ENCODE measurements around the gene NFIB.

Gene NFIB

DNA sequence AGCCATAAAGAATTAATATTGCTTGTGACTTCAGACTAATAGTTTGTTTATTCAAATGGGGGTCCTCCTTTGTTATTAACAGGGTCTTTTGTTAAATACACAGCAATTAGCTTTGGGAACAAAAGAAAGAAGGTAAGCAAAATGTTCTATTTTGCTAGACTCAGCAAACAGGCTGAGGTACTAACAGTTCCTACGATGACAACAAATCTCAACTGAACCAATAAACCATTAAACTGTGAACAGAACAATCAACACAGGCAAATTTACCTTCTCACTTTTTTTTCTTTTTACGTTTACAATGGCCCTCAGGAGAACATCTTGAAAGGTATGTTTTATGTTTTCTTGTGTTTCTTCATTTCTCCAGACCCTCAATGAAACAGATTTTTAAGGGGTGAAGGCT is 207.2 kb downstream of the NFIB start:
- no peak for DNase-seq (ENCODE audit: low read depth)

DNA sequence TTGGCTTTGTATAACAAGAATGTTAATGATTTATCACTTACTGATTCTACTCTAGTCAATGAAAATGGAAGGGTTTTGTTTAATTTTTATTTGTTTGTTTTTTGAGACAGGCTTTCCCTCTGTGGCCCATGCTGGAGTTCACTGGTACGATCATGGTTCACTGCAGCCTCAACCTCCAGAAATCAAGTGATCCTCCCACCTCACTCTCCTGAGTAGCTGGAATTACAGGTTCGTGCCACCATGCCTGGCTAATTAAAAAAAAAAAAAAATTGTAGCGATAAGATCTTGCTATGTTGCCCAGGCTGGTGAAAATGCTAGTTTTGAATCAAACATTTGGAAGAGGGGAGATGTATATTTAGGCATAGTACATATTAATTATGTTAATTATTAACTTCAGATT is 209.4 kb downstream of the NFIB start:
- no peak for DNase-seq (ENCODE audit: low read depth)

DNA sequence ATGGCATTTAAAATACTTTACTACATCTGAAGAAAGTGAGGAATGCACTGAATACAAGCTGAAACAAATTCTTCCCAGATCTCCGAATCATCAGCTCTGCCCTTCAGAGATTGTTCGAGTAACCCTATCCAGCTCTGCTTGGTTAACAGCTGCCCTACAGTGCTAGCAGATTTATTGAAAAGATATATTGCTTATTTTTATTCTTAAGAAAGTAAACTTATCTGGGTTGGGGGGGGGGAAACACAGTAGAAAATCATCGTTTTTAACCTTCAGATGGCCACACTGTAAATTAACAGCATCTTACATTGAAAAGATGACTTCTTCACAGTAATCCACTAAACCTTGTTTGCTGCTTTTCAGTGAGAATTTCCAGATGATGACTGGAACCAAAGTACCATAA is 210.8 kb downstream of the NFIB start:
- no peak for DNase-seq (ENCODE audit: low read depth)

DNA sequence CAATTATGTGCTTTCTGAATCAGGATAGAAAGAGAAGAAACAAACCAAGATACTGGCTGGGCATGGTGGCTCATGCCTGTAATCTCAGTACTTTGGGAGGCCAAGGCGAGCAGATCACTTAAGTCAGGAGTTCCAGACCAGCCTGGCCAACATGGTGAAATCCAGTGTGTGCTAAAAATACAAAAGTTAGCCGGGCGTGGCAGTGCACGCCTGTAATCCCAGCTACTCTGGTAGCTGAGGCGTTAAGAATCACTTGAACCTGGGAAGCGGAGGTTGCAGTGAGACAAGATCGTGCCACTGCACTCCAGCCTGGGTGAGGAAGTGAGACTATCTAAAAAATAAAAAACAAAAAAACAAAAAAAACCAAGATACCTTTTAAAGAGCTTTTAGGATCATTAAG is 214.2 kb downstream of the NFIB start:
- DNase-seq (ENCODE audit: low read depth) = no peak

DNA sequence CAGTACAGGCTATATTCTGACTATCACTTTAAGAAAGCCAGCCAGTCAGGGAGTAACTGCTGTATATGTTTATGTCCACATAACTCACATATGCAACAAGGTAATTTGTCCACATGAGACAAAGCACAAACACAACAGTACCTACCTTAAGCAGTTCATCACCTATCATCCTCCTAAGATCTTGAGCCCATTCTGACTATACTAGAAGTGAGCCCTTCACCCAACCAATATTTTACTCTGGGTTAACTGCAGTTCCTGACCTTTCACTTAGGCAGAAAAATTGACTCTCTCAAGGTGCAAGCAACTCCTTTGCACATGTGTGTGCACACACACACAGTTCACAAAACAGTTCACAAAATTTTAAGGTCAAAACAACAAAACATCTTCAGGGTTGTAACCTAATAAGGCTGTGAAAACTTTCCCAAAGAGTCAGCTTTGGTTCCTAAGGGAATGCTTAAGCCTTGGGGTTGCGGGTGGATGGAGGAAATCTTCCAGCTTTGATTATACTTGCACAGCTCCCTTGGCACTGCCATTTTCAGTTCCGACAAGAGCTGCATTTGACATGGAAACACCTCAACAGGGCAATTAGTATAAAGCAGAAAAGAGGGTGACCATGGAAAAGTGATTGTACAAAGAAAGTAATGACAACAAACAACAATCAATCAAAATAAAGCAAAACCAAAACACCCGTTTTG is 215.3 kb downstream of the NFIB start:
- DNase-seq (ENCODE audit: low read depth) = no peak

DNA sequence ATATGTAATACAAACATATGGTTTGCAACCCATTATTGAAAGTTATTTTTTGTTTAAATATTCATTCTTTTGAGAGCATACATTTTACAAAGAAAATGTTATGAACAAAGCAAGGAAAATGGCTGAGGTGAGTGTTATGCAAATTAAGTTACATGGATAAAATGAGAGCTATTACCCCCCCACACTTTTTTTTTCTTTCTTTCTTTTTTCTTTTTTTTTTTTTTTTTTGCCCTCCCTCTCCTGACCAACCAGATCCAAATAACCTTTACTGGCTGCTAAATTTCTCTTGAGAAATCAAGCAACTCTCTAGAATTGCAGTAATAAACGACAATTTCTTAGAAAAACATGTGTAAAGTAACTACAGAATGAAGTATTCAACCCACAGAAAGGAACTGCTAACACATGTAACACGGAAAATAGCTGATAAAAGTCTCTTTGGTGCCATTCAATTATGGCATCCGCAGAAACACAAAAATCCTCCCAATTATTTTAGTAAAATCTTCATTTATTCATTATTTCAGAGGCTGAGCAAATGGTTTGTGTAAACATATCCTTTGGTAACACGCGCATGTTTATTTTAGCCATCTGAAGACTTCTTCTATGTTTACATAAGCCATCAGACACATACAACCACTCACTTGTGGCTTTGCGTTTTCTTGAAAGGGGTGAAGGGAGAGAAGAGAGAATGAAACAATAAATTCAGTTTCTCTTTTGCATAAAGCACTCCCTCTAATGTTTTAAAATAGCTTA is 216.1 kb downstream of the NFIB start:
- no peak for DNase-seq (ENCODE audit: low read depth)

DNA sequence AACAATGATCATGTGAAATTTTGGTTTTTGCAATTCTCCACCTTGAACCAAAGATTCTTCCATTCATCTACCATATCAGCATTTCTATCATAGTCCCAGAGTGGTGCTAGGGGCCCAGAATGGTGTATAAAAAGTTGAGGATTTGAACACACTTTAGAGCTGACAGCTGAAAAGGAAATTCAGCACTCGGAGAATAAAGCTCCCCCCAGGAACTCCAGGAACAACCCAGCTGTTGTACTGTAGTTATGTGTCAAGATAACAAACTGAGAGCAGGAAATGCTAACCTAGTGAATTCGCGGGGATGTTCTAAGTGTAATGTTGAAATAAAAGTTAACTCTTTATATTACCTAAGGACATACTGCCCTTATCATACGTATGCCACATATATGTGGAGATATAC is 216.7 kb downstream of the NFIB start:
- DNase-seq (ENCODE audit: low read depth) = no peak

DNA sequence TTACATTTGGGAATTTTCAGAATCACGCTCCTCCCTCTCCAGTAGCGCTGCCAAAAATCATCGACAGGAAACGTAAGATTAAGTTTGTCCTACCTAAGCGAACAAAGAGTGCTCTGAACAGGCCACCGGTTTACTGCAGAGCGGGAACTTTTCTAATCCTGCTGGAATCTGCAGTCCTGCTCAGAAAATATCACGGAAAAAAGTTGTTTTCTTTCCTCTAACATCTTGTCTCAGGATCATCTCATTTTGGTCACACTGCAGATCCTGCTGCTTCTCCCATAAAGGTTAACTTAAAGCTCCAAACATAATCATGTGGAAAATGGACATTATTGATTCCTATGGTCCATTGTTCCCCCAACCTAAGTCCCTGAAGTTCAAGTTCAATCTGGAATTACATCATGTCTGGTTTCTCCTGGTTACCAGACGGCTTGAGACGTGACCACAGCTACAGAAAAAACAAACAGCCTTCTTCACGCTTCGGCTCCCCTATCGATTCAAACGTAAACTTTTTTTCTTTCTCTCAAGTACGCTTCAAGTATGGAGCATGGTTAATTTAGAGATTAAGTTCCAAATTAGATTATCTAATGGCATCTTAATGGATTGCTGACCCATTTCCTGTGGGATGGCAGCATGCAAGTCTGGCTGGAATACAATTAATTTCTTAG is 217.6 kb downstream of the NFIB start:
- DNase-seq (ENCODE audit: low read depth) = no peak

DNA sequence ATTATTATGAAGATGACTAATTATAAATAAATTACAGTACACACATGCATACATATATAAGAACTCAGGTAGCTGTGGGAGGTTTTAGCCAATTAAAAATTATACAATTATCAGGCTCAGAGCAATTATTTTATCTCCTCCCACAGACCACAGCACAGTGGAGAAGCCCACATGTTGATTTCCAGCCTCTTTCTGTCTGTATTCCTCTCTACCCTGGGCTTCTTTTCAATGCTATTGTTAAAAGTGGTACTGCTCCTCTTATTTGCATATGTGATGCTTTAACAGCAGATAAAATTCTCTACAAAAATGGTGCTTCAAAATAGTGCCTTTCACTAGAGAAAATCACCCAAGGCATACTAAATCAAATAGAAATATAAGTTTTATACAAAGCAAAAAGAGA is 218.7 kb downstream of the NFIB start:
- DNase-seq (ENCODE audit: low read depth) = no peak

DNA sequence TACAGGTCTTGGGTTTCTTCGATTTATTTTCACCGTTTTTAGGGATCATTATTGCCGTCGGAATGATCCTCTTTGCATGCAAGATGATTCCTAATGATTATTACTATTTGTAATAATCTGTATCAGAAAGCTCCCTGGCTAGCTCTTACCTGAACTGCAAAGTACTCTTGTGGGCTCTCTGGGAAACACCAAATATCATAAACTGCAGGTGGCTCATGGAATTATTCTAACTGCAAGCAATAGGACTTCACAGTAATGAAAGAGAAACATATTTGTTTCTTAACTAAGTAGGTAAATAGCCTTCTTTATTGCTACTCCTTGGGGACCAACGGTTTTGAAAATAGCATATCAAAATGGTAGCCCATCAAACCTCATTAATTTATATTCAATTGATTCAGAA is 219.4 kb downstream of the NFIB start:
- DNase-seq (ENCODE audit: low read depth) = no peak

DNA sequence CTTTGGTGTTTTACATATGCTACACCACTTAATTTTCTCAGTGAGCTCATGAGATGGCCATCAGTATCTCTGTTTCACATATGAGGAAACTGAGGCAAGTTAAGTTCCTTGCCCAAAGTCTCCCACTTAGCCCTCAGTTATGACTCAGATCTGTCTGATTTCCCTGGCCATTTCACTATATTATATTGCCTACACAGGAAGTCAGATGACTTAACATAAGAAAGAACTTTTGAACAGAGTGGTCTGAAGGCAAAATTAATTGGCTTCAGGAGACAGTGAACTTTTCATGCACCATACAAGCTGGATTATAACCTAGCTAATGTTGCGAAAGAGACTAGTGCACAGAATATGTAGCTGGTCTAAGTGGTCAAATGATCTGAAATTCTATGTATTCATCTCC is 221.6 kb downstream of the NFIB start:
- no peak for DNase-seq (ENCODE audit: low read depth)

DNA sequence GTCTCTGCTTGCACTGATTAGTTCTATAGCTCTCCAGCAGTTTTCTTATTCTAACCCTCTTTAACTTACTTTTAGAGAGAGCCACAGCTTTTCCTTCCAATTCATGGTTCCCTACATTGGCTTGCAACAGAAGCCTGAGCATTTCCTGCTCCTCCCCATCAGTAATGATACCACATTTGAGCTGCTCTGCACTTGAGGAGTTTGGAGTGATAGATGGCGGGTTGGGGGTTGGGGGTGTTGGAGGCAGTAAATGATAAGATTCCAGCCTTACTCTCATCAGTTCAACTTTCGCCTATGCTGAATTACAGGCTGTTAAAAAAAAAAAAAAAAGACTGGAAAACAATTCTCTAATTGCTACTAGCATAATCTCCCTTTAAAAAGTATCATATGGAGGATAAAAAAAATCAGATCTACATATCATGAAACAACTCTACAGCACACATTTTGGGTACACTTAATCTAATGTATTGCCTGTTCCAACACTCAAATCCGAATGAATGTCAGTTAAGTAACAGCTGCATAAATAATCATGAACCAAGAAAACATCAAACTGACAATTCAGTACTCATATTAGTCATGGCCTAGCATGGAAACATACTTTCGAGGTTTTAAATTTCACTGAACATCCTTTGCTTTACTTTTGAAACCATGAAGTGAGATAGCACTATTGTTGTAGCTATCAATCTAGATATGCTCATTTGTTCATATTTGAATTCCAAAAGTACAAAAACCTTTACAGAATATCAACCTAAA is 224.7 kb downstream of the NFIB start:
- no peak for DNase-seq (ENCODE audit: low read depth)

DNA sequence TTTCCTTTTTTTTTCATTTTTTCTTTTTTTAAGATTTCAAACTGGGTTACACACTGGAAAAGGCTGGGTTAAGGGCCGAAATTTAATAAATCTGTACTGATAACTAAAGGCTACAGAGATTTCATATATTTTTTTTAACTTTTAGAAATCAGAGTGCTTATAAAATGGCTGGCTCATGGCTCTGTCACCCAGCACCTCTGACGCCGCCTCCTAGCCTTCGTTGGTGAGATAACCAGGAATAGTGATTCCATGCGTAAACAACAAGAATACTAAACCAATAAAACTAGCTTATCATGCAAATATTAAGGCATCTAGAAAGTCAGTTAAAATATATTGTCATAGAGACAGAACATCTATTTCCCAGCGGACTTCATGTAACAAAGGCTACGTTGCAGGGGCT is 226.4 kb downstream of the NFIB start:
- DNase-seq (ENCODE audit: low read depth) = no peak

DNA sequence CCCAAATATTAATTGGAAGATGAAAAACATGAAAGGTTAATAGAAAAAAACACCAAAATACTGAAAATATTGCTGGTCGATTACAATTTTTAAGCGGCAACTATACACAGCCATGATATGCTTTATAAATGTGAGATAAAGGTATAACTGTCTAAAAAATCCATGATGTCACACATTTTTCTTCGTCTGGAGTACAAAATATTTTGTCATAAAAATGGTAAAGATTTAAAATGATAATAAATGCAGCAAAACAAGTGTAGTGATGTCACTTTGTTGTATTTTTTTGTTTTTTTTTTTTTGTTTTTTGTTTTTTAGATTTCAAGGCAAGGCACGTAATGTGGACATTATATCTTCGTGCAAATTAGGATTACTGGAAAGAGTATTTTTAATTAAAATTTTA is 227.4 kb downstream of the NFIB start:
- no peak for DNase-seq (ENCODE audit: low read depth)

DNA sequence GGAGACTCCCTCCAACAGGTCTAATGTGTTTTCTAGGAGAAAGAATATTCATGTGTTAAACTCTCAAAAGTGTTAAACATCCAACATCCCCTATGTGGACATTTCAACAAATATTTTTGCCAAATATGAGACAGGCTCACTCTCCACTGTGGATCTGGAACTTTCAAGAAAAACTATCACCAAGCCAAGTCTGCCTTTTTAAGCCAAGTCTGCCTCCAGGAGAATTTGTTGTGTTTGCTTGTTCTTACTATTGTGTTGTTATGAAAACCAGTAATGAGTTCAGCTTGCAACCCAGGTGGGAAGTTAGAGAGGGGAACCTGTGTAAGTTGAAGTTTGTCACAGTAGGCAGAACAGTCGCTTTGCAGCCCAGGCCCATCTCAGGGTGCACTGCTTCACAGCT is 228.1 kb downstream of the NFIB start:
- DNase-seq (ENCODE audit: low read depth) = no peak

DNA sequence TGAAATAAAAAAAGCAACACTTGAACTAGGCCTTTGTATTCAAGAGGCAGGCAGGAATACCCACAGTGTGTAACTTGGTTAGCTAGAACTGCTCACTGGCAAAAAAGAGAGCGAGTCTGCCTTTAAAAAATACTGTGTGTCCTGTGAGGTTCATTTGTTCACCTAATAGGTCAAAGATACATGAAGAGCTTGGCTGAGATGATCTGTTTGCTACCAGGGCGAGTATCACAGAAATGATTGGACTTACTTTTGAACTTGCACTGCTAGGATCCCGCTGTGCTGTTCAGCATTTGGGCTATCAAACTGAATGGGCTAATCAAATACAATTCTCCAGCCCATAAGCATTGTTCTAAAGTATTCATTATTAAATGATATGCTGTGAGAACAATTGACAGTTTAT is 229.1 kb downstream of the NFIB start:
- DNase-seq (ENCODE audit: low read depth) = no peak

DNA sequence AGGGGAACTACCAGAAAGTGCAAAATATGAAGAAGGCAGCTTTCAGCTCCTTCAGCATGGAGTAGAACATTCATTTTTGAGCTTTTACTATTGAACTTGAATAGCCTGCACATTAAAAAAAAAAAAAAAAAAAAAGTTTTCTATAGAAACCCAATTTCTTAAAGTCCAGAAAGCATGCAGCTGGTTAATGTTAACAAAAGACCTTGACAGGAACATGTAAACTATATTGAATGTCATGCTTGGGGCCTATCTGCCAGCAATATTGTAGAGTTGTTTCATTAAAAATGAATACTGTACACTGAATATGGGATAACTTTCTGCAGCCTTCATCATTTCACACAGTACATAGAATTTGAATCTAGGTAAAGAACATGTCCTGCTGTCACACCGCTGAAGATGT is 230.6 kb downstream of the NFIB start:
- no peak for DNase-seq (ENCODE audit: low read depth)

DNA sequence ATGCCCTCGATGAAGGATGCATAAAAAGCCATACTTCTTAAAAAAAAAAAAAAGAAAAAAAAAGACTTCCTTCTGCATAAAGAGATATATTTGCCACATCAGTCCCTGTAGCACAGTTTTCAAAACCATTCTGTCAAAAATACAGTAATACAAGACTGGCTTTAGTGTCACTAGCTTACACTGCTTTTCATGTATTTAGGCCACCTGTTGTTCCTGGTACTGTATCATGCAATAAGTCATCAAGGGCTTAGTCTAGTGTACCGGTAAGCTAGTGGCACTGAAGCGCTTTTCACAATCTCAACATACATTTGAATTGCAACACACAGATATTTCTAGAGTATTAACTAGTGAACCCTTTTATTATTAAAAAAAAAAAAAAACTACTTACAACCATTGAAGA is 231.2 kb downstream of the NFIB start:
- DNase-seq (ENCODE audit: low read depth) = no peak

DNA sequence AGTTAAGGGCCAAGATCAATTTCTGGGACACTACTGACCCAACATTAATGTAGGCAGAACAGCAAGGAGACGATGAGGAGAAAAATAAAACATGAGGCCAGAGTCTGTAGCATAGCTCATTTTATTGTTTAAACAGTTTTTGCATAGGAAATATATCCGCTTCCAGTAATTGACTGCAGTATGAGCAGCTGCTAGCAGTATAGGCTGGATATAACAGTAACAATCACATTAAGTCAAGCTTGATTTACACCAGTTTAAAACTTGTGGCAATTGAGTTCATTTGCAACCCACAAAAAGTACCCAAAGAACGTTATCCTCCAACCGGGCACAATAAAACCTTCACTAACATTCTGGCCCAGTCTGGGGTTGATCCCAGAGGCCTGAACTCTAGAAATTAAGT is 232.2 kb downstream of the NFIB start:
- no peak for DNase-seq (ENCODE audit: low read depth)

DNA sequence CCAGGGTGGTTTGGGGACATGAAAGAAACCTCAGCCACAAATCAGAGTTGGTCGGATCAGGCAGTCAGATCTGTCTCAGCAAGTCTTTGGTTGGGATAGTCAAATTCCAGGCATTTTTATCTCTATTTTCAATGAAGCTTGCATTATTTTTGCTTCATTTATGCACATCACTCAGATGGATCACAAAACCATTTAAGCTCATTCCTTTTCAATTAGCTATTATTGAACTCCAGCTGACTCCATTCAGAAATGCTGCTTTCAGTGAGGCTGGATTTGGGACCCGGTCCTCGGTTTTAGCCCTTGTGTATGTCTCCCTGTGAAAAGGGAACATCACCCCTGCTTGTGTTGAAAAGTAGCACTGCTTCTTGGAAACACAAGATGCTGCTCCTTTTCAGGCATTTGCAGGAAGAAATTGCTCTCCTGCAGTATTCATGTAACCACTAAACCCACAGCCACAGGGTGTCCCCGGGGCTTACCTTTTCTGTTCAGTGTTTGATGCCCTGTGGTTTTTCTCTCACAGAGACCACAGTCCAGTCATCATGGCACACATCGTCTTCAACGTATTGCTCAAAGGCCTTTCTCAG is 232.9 kb downstream of the NFIB start:
- no peak for DNase-seq (ENCODE audit: low read depth)

DNA sequence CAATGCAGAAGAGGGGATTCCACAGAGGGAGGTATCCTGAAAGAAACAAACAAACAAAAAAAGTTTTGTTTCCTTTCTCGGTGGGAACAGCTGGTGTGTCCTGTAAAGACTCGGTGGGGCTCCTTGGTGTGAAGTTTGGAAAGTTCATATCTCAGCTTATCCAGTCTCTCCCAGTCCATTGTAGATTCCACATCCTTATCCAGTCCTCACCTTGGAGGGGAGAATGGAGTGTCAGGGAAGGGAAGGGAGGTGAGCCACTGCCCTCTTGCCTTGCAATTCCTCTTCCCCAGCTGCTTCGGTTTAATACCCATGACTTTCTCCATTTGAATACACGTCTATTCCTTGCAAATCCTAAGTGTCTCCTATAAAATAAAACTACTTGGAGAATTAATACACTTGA is 234.5 kb downstream of the NFIB start:
- DNase-seq (ENCODE audit: low read depth) = no peak

DNA sequence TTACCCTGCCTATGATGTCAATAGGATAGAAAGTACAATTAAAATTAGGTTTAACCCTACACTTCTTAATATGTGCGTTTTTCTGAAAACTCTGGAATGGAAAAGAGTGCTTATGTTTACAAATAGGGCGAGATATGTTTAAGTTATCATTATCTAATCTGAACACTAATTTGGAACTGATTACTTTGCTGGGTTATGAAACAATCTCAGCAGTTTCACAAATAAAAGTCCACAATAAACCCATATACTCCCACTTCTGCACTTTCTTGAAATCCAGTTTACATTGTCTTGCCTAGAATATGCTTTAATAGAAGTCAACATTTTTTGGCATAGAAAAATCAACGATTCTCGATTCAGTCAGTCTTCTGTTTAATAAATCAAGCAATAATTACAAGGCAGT is 236.3 kb downstream of the NFIB start:
- no peak for DNase-seq (ENCODE audit: low read depth)
